Stimulated activated CD8-positive, alpha-beta memory T cell treated with anti-CD3 and anti-CD28 coated beads, Interleukin-4, amount 100 ng/mL, for 4 hours (primary cell): Measurements from ENCODE around the gene LAMTOR1.

Experiments
- DNase-seq, 2 donors: peaks; one replicate each; pipeline ENCODE4 v3.0.0-alpha.2; 2020; ENCODE audit warnings: low read depth in 2 of 2, low spot score in 1 of 2

The LAMTOR1 gene

GRCh38 chr11:72083414-72083813, 19.7 kb downstream of the LAMTOR1 start:
- no peak for DNase-seq

GRCh38 chr11:72081821-72082453, 21.2 kb downstream of the LAMTOR1 start:
- no peak for DNase-seq

- no peak for DNase-seq
Measured at GRCh38 chr11:72081184-72081644, 21.9 kb downstream of the LAMTOR1 start.

- peak; percentile 98 to 99 for DNase-seq
Measured at GRCh38 chr11:72080326-72081183, 22.5 kb downstream of the LAMTOR1 start, which contains the start of the genes LRRC51 and NUMA1. LRRC51 (plus strand) TSS chr11:72080850; CDS start chr11:72089084, 8,234 bp downstream. NUMA1 (minus strand) TSS chr11:72080542; CDS start chr11:72035943, 44,599 bp downstream.

- no peak for DNase-seq
Measured at GRCh38 chr11:72079819-72080325, 23.2 kb downstream of the LAMTOR1 start.

GRCh38 chr11:72078477-72078876, 24.6 kb downstream of the LAMTOR1 start:
- DNase-seq = no peak

GRCh38 chr11:72075756-72076155, 27.3 kb downstream of the LAMTOR1 start:
- DNase-seq = no peak

GRCh38 chr11:72075109-72075508, 28.0 kb downstream of the LAMTOR1 start:
- DNase-seq = no peak

- DNase-seq = no peak
Measured at GRCh38 chr11:72072348-72072747, 30.7 kb downstream of the LAMTOR1 start.

- no peak for DNase-seq
Measured at GRCh38 chr11:72070491-72070890, 32.6 kb downstream of the LAMTOR1 start.

- DNase-seq = no peak
Measured at GRCh38 chr11:72069787-72070251, 33.3 kb downstream of the LAMTOR1 start.

GRCh38 chr11:72069200-72069599, 33.9 kb downstream of the LAMTOR1 start:
- DNase-seq = no peak

- no peak for DNase-seq
Measured at GRCh38 chr11:72067676-72068075, 35.4 kb downstream of the LAMTOR1 start.

- DNase-seq = no peak
Measured at GRCh38 chr11:72067266-72067665, 35.8 kb downstream of the LAMTOR1 start.

- no peak for DNase-seq
Measured at GRCh38 chr11:72066855-72067254, 36.2 kb downstream of the LAMTOR1 start.

- no peak for DNase-seq
Measured at GRCh38 chr11:72061739-72062396, 41.2 kb downstream of the LAMTOR1 start.

- no peak for DNase-seq
Measured at GRCh38 chr11:72058416-72059034, 44.6 kb downstream of the LAMTOR1 start.

- DNase-seq = no peak
Measured at GRCh38 chr11:72048766-72049460, 54.2 kb downstream of the LAMTOR1 start.
